Osteocyte (in vitro differentiated cells): ENCODE data around the gene FAM217B. TPM values are rescaled to one million over a fixed set of nuclear protein-coding genes. Genes with fewer than 3 reads are reported as not detected.
A peak's percentile ranks its signal among the peaks of the same experiment; 100 is the strongest.

Source experiments
- DNase-seq: peaks from one replicate; pipeline ENCODE4 v3.0.0; 2021; ENCODE audit warnings: mixed read lengths; ENCODE audit not compliant: unreplicated experiment; ENCODE audit errors: extremely low spot score
- H3K27ac Mint-ChIP-seq: one replicate; pipeline ENCODE4 v1.8.0; 2021; ENCODE audit warnings: mild to moderate bottlenecking, mixed read lengths; ENCODE audit not compliant: unreplicated experiment
- H3K27me3 Mint-ChIP-seq: one replicate; pipeline ENCODE4 v1.8.0; 2021; ENCODE audit warnings: mixed read lengths; ENCODE audit not compliant: unreplicated experiment
- H3K36me3 Mint-ChIP-seq: one replicate; pipeline ENCODE4 v1.8.0; 2021; ENCODE audit warnings: mixed read lengths; ENCODE audit not compliant: unreplicated experiment
- H3K4me1 Mint-ChIP-seq: one replicate; pipeline ENCODE4 v1.8.0; 2021; ENCODE audit warnings: mixed read lengths; ENCODE audit not compliant: unreplicated experiment
- H3K4me3 Mint-ChIP-seq: one replicate; pipeline ENCODE4 v1.8.0; 2021; ENCODE audit warnings: mild to moderate bottlenecking, moderate library complexity, mixed read lengths; ENCODE audit not compliant: unreplicated experiment
- H3K9me3 Mint-ChIP-seq: one replicate; pipeline ENCODE4 v1.8.0; 2021; ENCODE audit warnings: mixed read lengths; ENCODE audit not compliant: unreplicated experiment
- CTCF ChIP-seq: fragments of 200-600 bp; sonication (generic); IDR thresholded peaks from 2 replicates; pipeline ENCODE4 v1.5.0; 2021; ENCODE audit warnings: antibody characterized with exemption, mild to moderate bottlenecking, moderate library complexity
- total RNA-seq: library from RNA; stranded (reverse); gene quantifications from 2 replicates; pipeline ENCODE4 v1.2.1, GENCODE V29; 2021

FAM217B gene
- total RNA-seq, 1 donor from 2014 or later, result 17.7 TPM

GRCh38 chr20:59971428-59971827 is 31.2 kb downstream of the FAM217B start:
- no peak for DNase-seq
- H3K36me3 Mint-ChIP-seq, result no peaks in the 10 kb centered on the region
- TF ChIP-seq CTCF, result no peak
- no peak overlapping the region for H3K27ac Mint-ChIP-seq
- peaks cover 9% of the 10 kb centered on the region for H3K27me3 Mint-ChIP-seq
- no peaks in the 10 kb centered on the region for H3K9me3 Mint-ChIP-seq
- peaks cover under 1% of the 10 kb centered on the region for H3K4me1 Mint-ChIP-seq
- no peak overlapping the region for H3K4me3 Mint-ChIP-seq

- Mint-ChIP-seq H3K4me3 (no peak overlapping the region), H3K27ac (no peak overlapping the region), H3K9me3 (no peaks in the 10 kb centered on the region), H3K4me1 (peaks cover 3% of the 10 kb centered on the region), H3K36me3 (no peaks in the 10 kb centered on the region), H3K27me3 (peaks cover 9% of the 10 kb centered on the region)
- DNase-seq, result no peak
- TF ChIP-seq CTCF, result no peak
Measured at GRCh38 chr20:59972037-59972801, 32.0 kb downstream of the FAM217B start.

- DNase-seq, result peak; percentile 40
- Mint-ChIP-seq H3K27ac (no peak overlapping the region), H3K27me3 (peaks cover 3% of the 10 kb centered on the region), H3K9me3 (no peaks in the 10 kb centered on the region), H3K36me3 (no peaks in the 10 kb centered on the region), H3K4me1 (peaks cover 3% of the 10 kb centered on the region), H3K4me3 (no peak overlapping the region)
- no peak for TF ChIP-seq CTCF
Measured at GRCh38 chr20:59976156-59976782, 36.1 kb downstream of the FAM217B start.

GRCh38 chr20:59977086-59977485 is 36.9 kb downstream of the FAM217B start:
- Mint-ChIP-seq H3K4me1 (peaks cover 3% of the 10 kb centered on the region), H3K27me3 (peaks cover 5% of the 10 kb centered on the region), H3K9me3 (peaks cover 6% of the 10 kb centered on the region), H3K27ac (no peak overlapping the region), H3K36me3 (no peaks in the 10 kb centered on the region), H3K4me3 (no peak overlapping the region)
- peak; percentile 77 for DNase-seq
- TF ChIP-seq CTCF, result no peak

GRCh38 chr20:59983076-59983475 is 42.9 kb downstream of the FAM217B start:
- peak; percentile 30 for DNase-seq
- Mint-ChIP-seq H3K4me3 (no peak overlapping the region), H3K9me3 (peaks cover 8% of the 10 kb centered on the region), H3K36me3 (no peaks in the 10 kb centered on the region), H3K27me3 (peaks cover 6% of the 10 kb centered on the region), H3K4me1 (no peaks in the 10 kb centered on the region), H3K27ac (no peak overlapping the region)
- no peak for TF ChIP-seq CTCF
